Measurements from ENCODE around the gene DMRTB1. TPM values are rescaled to one million over a fixed set of nuclear protein-coding genes. Genes with fewer than 3 reads are reported as not detected.

DMRTB1 gene
- total and polyA plus RNA-seq, 2 experiments from 2014 or later: not detected

DNA sequence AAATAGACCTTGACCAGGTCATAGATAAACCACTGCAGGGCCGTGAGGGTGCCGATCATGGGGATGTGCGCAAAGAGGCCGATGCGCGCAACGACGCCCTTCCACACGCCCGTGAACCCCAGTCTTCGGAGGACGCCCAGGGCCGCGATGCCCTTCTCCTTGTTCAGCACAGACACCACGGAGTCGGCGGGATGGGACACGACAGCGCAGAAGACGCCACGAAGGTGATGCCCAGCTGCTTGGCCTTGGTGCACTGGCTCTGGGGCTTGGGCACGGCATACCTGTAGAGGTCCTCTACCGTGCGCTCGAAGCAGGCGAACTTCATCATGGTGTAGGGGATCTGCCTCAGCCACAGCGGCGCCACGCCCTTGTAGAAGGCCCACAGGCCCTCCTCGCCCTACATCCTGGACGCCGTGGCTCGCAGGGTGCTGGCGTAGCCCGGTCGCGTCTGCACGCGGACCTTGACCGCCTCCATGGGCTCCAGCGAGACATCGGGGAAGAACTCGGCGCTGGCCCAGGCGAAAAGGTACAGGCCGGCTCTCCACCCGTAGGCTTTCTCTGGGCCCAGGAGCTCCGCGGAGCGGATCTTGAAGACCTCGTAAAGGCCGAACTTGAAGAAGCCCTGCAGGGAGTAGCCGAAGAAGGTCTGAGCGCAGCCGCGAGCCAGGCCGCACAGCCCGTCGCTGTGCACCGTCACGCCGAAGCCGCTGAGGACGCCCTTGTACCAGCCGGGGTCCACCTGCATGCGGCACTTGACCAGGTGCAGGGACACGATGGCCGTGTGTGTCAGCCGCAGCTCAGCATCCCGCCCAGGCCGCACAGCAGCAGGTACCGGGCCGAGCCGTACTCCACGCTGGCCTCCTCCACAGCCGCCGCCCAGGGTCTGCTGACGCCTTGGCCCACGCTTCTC lies 20.5 kb upstream of the DMRTB1 start:
- no peaks in the 10 kb centered on the region for H3F3A ChIP-seq (ENCODE audit: insufficient read depth)
- H3K4me3 ChIP-seq: no peak overlapping the region
- H3K4me1 ChIP-seq (ENCODE audit: insufficient read depth): no peaks in the 10 kb centered on the region
- H3K4me2 ChIP-seq (ENCODE audit: unreplicated experiment): no peak overlapping the region
- no peak overlapping the region for H3K9ac ChIP-seq
- peaks cover 38% of the 10 kb centered on the region for H3K27me3 ChIP-seq (replicated peaks; ENCODE audit: insufficient read depth)
- TF ChIP-seq EZH2 (IDR thresholded peaks at IDR 0.05; ENCODE audit: insufficient read depth, poor library complexity, severe bottlenecking): no peak
- TF ChIP-seq EZH2phosphoT487 (IDR thresholded peaks at IDR 0.05; ENCODE audit: insufficient read depth, low read depth): no peak
- no peaks in the 10 kb centered on the region for H3K36me3 ChIP-seq (ENCODE audit: low read depth)
- no peaks in the 10 kb centered on the region for H3K79me2 ChIP-seq (ENCODE audit: insufficient read depth)
- no peak overlapping the region for H2AFZ ChIP-seq
- no peak for DNase-seq
- no peaks in the 10 kb centered on the region for H4K20me1 ChIP-seq (ENCODE audit: insufficient read depth)
- WGBS, 2 experiments (ENCODE audit: low coverage in 1 of 2, low lambda C conversion rate in 2 of 2, missing lambda C conversion rate in 2 of 2): 94 to 96% methylated on average over 74 to 79 of the region's 79 CpGs
- no peak overlapping the region for H3K27ac ChIP-seq
- H3K9me2 ChIP-seq (ENCODE audit: insufficient read depth): no peaks in the 10 kb centered on the region
- in situ Hi-C loops (cut with MboI): no loop called here
- no peaks in the 10 kb centered on the region for H3K9me3 ChIP-seq (ENCODE audit: low read depth)

DNA sequence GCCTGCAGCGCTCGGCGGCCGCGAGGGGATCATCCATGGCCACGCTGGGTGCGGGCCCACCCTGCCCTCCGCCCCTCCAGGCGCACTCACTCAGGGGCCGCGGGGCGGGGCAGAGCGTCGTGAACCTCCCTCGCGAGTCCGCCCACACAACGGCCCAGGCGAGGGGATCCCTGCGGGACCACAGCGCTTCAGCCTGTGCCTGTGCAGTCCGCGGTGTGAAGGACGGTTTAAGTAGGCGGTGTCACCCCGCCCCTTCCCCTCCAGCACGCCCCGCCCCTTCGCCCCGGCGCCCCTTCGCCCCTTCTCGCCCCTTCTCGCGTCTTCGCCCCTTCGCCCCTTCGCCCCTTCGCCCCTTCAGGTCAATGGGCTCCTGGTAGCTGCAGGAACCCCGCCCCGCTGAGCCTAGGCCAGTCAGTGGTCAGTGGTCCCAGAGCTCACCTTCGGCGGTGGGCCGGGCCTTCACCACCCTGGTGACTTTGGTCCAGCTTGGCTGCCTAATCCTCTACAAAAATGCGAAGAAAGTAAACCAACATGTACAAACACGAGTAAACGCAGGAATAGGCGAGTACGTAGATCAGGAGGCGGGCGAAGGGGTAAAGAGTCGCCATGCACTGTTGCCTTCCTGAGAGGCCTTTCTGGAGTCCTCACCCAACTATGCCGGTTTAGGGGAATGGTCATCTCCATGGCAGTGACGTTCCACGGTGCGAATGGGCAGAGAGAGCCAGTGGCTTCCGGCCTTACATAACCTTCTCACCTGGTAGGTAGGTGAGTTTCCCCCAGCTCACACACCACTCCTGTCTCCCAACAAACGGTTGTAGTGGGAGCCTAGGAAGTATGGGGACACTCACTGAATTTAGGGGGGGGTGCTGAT lies 19.6 kb upstream of the DMRTB1 start:
- H4K20me1 ChIP-seq (ENCODE audit: insufficient read depth): no peaks in the 10 kb centered on the region
- TF ChIP-seq EZH2 (IDR thresholded peaks at IDR 0.05; ENCODE audit: insufficient read depth, poor library complexity, severe bottlenecking): no peak
- TF ChIP-seq EZH2phosphoT487 (IDR thresholded peaks at IDR 0.05; ENCODE audit: insufficient read depth, low read depth): no peak
- DNase-seq: no peak
- H3K79me2 ChIP-seq (ENCODE audit: insufficient read depth): no peaks in the 10 kb centered on the region
- H3K36me3 ChIP-seq (ENCODE audit: low read depth): no peaks in the 10 kb centered on the region
- H3F3A ChIP-seq (ENCODE audit: insufficient read depth): no peaks in the 10 kb centered on the region
- H2AFZ ChIP-seq: no peak overlapping the region
- in situ Hi-C loops (cut with MboI): no loop called here
- no peak overlapping the region for H3K27ac ChIP-seq
- H3K4me3 ChIP-seq: no peak overlapping the region
- no peak overlapping the region for H3K4me2 ChIP-seq (ENCODE audit: unreplicated experiment)
- no peaks in the 10 kb centered on the region for H3K4me1 ChIP-seq (ENCODE audit: insufficient read depth)
- WGBS, 2 experiments (ENCODE audit: low coverage in 1 of 2, low lambda C conversion rate in 2 of 2, missing lambda C conversion rate in 2 of 2): 91 to 92% methylated on average over 30 to 58 of the region's 58 CpGs
- H3K9me2 ChIP-seq (ENCODE audit: insufficient read depth): no peaks in the 10 kb centered on the region
- H3K27me3 ChIP-seq (replicated peaks; ENCODE audit: insufficient read depth): peaks cover 32% of the 10 kb centered on the region
- no peaks in the 10 kb centered on the region for H3K9me3 ChIP-seq (ENCODE audit: low read depth)
- H3K9ac ChIP-seq: no peak overlapping the region

DNA sequence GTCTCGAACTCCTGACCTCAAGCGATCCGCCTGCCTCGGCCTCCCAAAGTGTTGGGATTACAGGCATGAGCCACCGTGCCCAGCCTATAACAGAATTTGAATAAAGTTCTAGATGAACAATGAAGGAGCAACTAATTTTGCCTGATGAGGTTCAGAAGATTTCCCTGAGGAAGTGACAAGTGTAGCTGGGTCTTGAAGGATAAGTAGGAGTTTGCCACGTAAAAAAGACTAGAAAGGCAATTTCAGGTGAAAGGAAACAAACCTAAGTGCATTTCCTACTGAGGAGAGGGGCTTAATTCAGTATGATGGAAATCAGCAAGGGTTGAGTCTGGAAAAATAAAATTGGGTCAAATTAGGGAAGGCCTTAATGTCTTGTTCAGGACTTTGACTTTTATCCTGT lies 18.6 kb upstream of the DMRTB1 start:
- H3K4me2 ChIP-seq (ENCODE audit: unreplicated experiment): no peak overlapping the region
- TF ChIP-seq EZH2 (IDR thresholded peaks at IDR 0.05; ENCODE audit: insufficient read depth, poor library complexity, severe bottlenecking): no peak
- no peak for TF ChIP-seq EZH2phosphoT487 (IDR thresholded peaks at IDR 0.05; ENCODE audit: insufficient read depth, low read depth)
- H3K27ac ChIP-seq: no peak overlapping the region
- H3K9ac ChIP-seq: no peak overlapping the region
- 88 to 89% methylated on average over 6 of the region's 6 CpGs for WGBS, 2 experiments (ENCODE audit: low coverage in 1 of 2, low lambda C conversion rate in 2 of 2, missing lambda C conversion rate in 2 of 2)
- no peaks in the 10 kb centered on the region for H3K79me2 ChIP-seq (ENCODE audit: insufficient read depth)
- H3K4me3 ChIP-seq: no peak overlapping the region
- DNase-seq: no peak
- H3K9me3 ChIP-seq (ENCODE audit: low read depth): no peaks in the 10 kb centered on the region
- H2AFZ ChIP-seq: no peak overlapping the region
- H3K27me3 ChIP-seq (replicated peaks; ENCODE audit: insufficient read depth): peaks cover 23% of the 10 kb centered on the region
- H3F3A ChIP-seq (ENCODE audit: insufficient read depth): no peaks in the 10 kb centered on the region
- no peaks in the 10 kb centered on the region for H3K4me1 ChIP-seq (ENCODE audit: insufficient read depth)
- H3K36me3 ChIP-seq (ENCODE audit: low read depth): no peaks in the 10 kb centered on the region
- in situ Hi-C loops (cut with MboI): no loop called here
- H4K20me1 ChIP-seq (ENCODE audit: insufficient read depth): no peaks in the 10 kb centered on the region
- H3K9me2 ChIP-seq (ENCODE audit: insufficient read depth): no peaks in the 10 kb centered on the region

DNA sequence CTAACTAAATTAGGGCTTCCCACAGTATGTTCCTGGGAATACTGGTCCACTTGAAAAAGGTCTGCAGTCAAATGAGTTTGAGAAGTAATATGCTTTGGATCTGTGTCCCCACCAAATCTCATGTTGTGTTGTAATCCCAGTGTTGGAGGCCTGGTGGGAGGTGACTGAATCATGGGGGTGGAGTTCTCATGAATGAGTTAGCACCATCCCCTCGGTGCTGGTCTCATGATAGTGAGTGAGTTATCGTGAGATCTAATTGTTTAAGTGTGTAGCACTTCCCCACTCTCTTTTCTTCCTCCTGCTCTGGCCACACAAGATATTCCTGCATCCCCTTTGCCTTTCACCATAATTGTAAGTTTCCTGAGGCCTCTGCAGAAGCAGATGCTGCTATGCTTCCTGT lies 16.9 kb upstream of the DMRTB1 start:
- peak; percentile 85 for DNase-seq
- no peaks in the 10 kb centered on the region for H3K4me1 ChIP-seq (ENCODE audit: insufficient read depth)
- H3K9me3 ChIP-seq (ENCODE audit: low read depth): no peaks in the 10 kb centered on the region
- H3K4me3 ChIP-seq: no peak overlapping the region
- no peaks in the 10 kb centered on the region for H3F3A ChIP-seq (ENCODE audit: insufficient read depth)
- H3K79me2 ChIP-seq (ENCODE audit: insufficient read depth): no peaks in the 10 kb centered on the region
- no peak for TF ChIP-seq EZH2phosphoT487 (IDR thresholded peaks at IDR 0.05; ENCODE audit: insufficient read depth, low read depth)
- no peak for TF ChIP-seq EZH2 (IDR thresholded peaks at IDR 0.05; ENCODE audit: insufficient read depth, poor library complexity, severe bottlenecking)
- no peak overlapping the region for H3K27ac ChIP-seq
- no peaks in the 10 kb centered on the region for H4K20me1 ChIP-seq (ENCODE audit: insufficient read depth)
- no peaks in the 10 kb centered on the region for H3K9me2 ChIP-seq (ENCODE audit: insufficient read depth)
- H3K4me2 ChIP-seq (ENCODE audit: unreplicated experiment): no peak overlapping the region
- H3K27me3 ChIP-seq (replicated peaks; ENCODE audit: insufficient read depth): peaks cover 8% of the 10 kb centered on the region; the same call in 1 of the 2 replicates
- H3K36me3 ChIP-seq (ENCODE audit: low read depth): no peaks in the 10 kb centered on the region
- 0 to 4% methylated on average over 2 of the region's 2 CpGs for WGBS, 2 experiments (ENCODE audit: low coverage in 1 of 2, low lambda C conversion rate in 2 of 2, missing lambda C conversion rate in 2 of 2)
- peak overlapping the region; percentile 48 for H2AFZ ChIP-seq
- no peak overlapping the region for H3K9ac ChIP-seq
- in situ Hi-C loops (cut with MboI): no loop called here
